BLaER1 (cell line): ENCODE results near the gene ZBTB16.
"Not testable (repeated sequence)": the region's sequence is repeated elsewhere in the genome, so short reads cannot be mapped to it uniquely, and the experiment has no call there.

Source experiments
- H3K27ac ChIP-seq: shearing (Covaris generic); formaldehyde crosslinking; 2 replicates; pipeline ENCODE4 v1.8.1; 2022
- H3K27me3 ChIP-seq: shearing (Covaris generic); formaldehyde crosslinking; 2 replicates; pipeline ENCODE4 v1.8.1; 2022
- H3K36me3 ChIP-seq: shearing (Covaris generic); formaldehyde crosslinking; 2 replicates; pipeline ENCODE4 v1.8.1; 2022
- H3K4me1 ChIP-seq: shearing (Covaris generic); formaldehyde crosslinking; 2 replicates; pipeline ENCODE4 v1.8.1; 2022
- H3K4me2 ChIP-seq: shearing (Covaris generic); formaldehyde crosslinking; 2 replicates; pipeline ENCODE4 v1.8.1; 2022
- H3K4me3 ChIP-seq: shearing (Covaris generic); formaldehyde crosslinking; 2 replicates; pipeline ENCODE4 v1.8.1; 2022
- H3K9ac ChIP-seq: shearing (Covaris generic); formaldehyde crosslinking; 2 replicates; pipeline ENCODE4 v1.8.1; 2022
- H3K9me3 ChIP-seq: shearing (Covaris generic); formaldehyde crosslinking; 2 replicates; pipeline ENCODE4 v1.8.1; 2022
- H4K20me1 ChIP-seq: shearing (Covaris generic); formaldehyde crosslinking; 2 replicates; pipeline ENCODE4 v1.8.1; 2022
- Cebpa-rat ChIP-seq: shearing (Covaris generic); IDR thresholded peaks from 2 replicates; pipeline ENCODE4 v1.8.1; 2022

The ZBTB16 gene

GRCh38 chr11:114040706-114041211, 18.8 kb upstream of the ZBTB16 start:
- no peak overlapping the region for H3K4me3 ChIP-seq
- no peaks in the 10 kb centered on the region for H4K20me1 ChIP-seq
- H3K4me1 ChIP-seq, result peaks cover 6% of the 10 kb centered on the region; the same call in 1 of the 2 replicates
- no peak overlapping the region for H3K9ac ChIP-seq
- no peaks in the 10 kb centered on the region for H3K27me3 ChIP-seq
- no peaks in the 10 kb centered on the region for H3K36me3 ChIP-seq
- H3K9me3 ChIP-seq, result no peaks in the 10 kb centered on the region
- no peak overlapping the region for H3K4me2 ChIP-seq
- no peak overlapping the region for H3K27ac ChIP-seq
- TF ChIP-seq Cebpa-rat, result no peak

- Histone ChIP-seq H3K9ac (no peak overlapping the region), H3K27me3 (no peaks in the 10 kb centered on the region), H3K4me3 (no peak overlapping the region), H3K27ac (no peak overlapping the region), H4K20me1 (no peaks in the 10 kb centered on the region), H3K4me1 (peaks cover 6% of the 10 kb centered on the region; the same call in 1 of the 2 replicates), H3K9me3 (no peaks in the 10 kb centered on the region), H3K4me2 (no peak overlapping the region), H3K36me3 (no peaks in the 10 kb centered on the region)
- no peak for TF ChIP-seq Cebpa-rat
These were observed 17.3 kb upstream of the ZBTB16 start for GRCh38 chr11:114042234-114042633.

GRCh38 chr11:114044042-114044871, 15.3 kb upstream of the ZBTB16 start:
- H3K4me3 ChIP-seq, result no peak overlapping the region
- no peaks in the 10 kb centered on the region for H4K20me1 ChIP-seq
- H3K27me3 ChIP-seq, result no peaks in the 10 kb centered on the region
- no peaks in the 10 kb centered on the region for H3K36me3 ChIP-seq
- peaks cover 6% of the 10 kb centered on the region; the same call in 1 of the 2 replicates for H3K4me1 ChIP-seq
- H3K27ac ChIP-seq, result no peak overlapping the region
- no peak for TF ChIP-seq Cebpa-rat
- no peak overlapping the region for H3K9ac ChIP-seq
- 0 out of 2 replicates have a peak overlapping the region, but pooled peaks have one; percentile 9 for H3K4me2 ChIP-seq
- H3K9me3 ChIP-seq, result no peaks in the 10 kb centered on the region

GRCh38 chr11:114047327-114047726, 12.2 kb upstream of the ZBTB16 start:
- TF ChIP-seq Cebpa-rat, result no peak
- H3K4me2 ChIP-seq, result no peak overlapping the region
- H3K27me3 ChIP-seq, result no peaks in the 10 kb centered on the region
- H3K4me3 ChIP-seq, result no peak overlapping the region
- H3K27ac ChIP-seq, result no peak overlapping the region
- peaks cover 6% of the 10 kb centered on the region; the same call in 1 of the 2 replicates for H3K4me1 ChIP-seq
- no peaks in the 10 kb centered on the region for H3K36me3 ChIP-seq
- H3K9me3 ChIP-seq, result no peaks in the 10 kb centered on the region
- no peak overlapping the region for H3K9ac ChIP-seq
- no peaks in the 10 kb centered on the region for H4K20me1 ChIP-seq

GRCh38 chr11:114049050-114049449, 10.5 kb upstream of the ZBTB16 start:
- H3K4me3 ChIP-seq, result no peak overlapping the region
- H3K4me2 ChIP-seq, result no peak overlapping the region
- no peak for TF ChIP-seq Cebpa-rat
- H3K27me3 ChIP-seq, result no peaks in the 10 kb centered on the region
- no peaks in the 10 kb centered on the region for H4K20me1 ChIP-seq
- H3K9ac ChIP-seq, result no peak overlapping the region
- no peaks in the 10 kb centered on the region for H3K9me3 ChIP-seq
- peaks cover 5% of the 10 kb centered on the region; the same call in 1 of the 2 replicates for H3K4me1 ChIP-seq
- H3K27ac ChIP-seq, result no peak overlapping the region
- H3K36me3 ChIP-seq, result no peaks in the 10 kb centered on the region

- H3K36me3 ChIP-seq, H3K9ac ChIP-seq, H3K9me3 ChIP-seq, H3K4me2 ChIP-seq, H3K4me1 ChIP-seq, H3K4me3 ChIP-seq, H3K27ac ChIP-seq, H3K27me3 ChIP-seq, H4K20me1 ChIP-seq: not testable (repeated sequence)
These were observed 9.7 kb upstream of the ZBTB16 start for GRCh38 chr11:114049766-114050165.

GRCh38 chr11:114050258-114050927, 9.1 kb upstream of the ZBTB16 start:
- no peaks in the 10 kb centered on the region for H4K20me1 ChIP-seq
- no peak for TF ChIP-seq Cebpa-rat
- H3K27ac ChIP-seq, result no peak overlapping the region
- H3K4me2 ChIP-seq, result no peak overlapping the region
- no peaks in the 10 kb centered on the region for H3K9me3 ChIP-seq
- H3K36me3 ChIP-seq, result no peaks in the 10 kb centered on the region
- no peak overlapping the region for H3K4me3 ChIP-seq
- no peaks in the 10 kb centered on the region for H3K4me1 ChIP-seq
- H3K9ac ChIP-seq, result no peak overlapping the region
- no peaks in the 10 kb centered on the region for H3K27me3 ChIP-seq

- Histone ChIP-seq H3K27ac (no peak overlapping the region), H3K27me3 (peaks cover 3% of the 10 kb centered on the region; the same call in 1 of the 2 replicates), H4K20me1 (no peaks in the 10 kb centered on the region)
These were observed 8.0 kb upstream of the ZBTB16 start for GRCh38 chr11:114051558-114051957.

GRCh38 chr11:114052160-114052559, 7.4 kb upstream of the ZBTB16 start:
- Histone ChIP-seq H3K36me3 (no peaks in the 10 kb centered on the region), H3K4me3 (no peak overlapping the region), H3K27ac (no peak overlapping the region), H4K20me1 (no peaks in the 10 kb centered on the region; the same call in 1 of the 2 replicates), H3K27me3 (peaks cover 9% of the 10 kb centered on the region), H3K4me1 (no peaks in the 10 kb centered on the region), H3K4me2 (no peak overlapping the region), H3K9ac (no peak overlapping the region), H3K9me3 (no peaks in the 10 kb centered on the region)
- no peak for TF ChIP-seq Cebpa-rat

More at GRCh38 chr11:114051558-114051957, 8.0 kb upstream of the ZBTB16 start:
- H3K4me2 ChIP-seq, result no peak overlapping the region
- no peak overlapping the region for H3K9ac ChIP-seq
- TF ChIP-seq Cebpa-rat, result no peak
- no peak overlapping the region for H3K4me3 ChIP-seq
- H3K4me1 ChIP-seq, result no peaks in the 10 kb centered on the region
- H3K36me3 ChIP-seq, result no peaks in the 10 kb centered on the region
- no peaks in the 10 kb centered on the region for H3K9me3 ChIP-seq

GRCh38 chr11:114053406-114053805, 6.1 kb upstream of the ZBTB16 start:
- H3K9ac ChIP-seq, result no peak overlapping the region
- H4K20me1 ChIP-seq, result peaks cover 11% of the 10 kb centered on the region; the same call in 1 of the 2 replicates
- H3K4me1 ChIP-seq, result no peaks in the 10 kb centered on the region
- peaks cover 22% of the 10 kb centered on the region for H3K27me3 ChIP-seq
- no peak overlapping the region for H3K4me3 ChIP-seq
- no peak overlapping the region for H3K4me2 ChIP-seq
- peaks cover 8% of the 10 kb centered on the region for H3K9me3 ChIP-seq
- TF ChIP-seq Cebpa-rat, result no peak
- no peak overlapping the region for H3K27ac ChIP-seq
- H3K36me3 ChIP-seq, result no peaks in the 10 kb centered on the region
